Fibroblast of lung (primary cell): ENCODE results near the gene CORIN. TPM values are rescaled to one million over a fixed set of nuclear protein-coding genes. Genes with fewer than 3 reads are reported as not detected.

ENCODE experiments used
- DNase-seq, 2 donors: peaks; one replicate each; pipeline versions ENCODE4 v3.0.0 to v3.0.0-alpha.2; 2010; ENCODE audit warnings: low read depth in 2 of 2
- H2AFZ ChIP-seq: 2 replicates; pipeline ENCODE4 v1.5.1; 2012; ENCODE audit warnings: low read length, control low read depth, inconsistent platforms
- H3K27ac ChIP-seq: 2 replicates; pipeline ENCODE4 v1.5.1; 2011; ENCODE audit warnings: low read length, control low read depth; ENCODE audit not compliant: insufficient read depth
- H3K27me3 ChIP-seq: 2 replicates; pipeline ENCODE4 v1.5.1; 2011; ENCODE audit warnings: mild to moderate bottlenecking, low read length; ENCODE audit not compliant: control insufficient read depth, insufficient read depth
- H3K36me3 ChIP-seq: 2 replicates; pipeline ENCODE4 v1.5.1; 2011; ENCODE audit warnings: low read length; ENCODE audit not compliant: control insufficient read depth, insufficient read depth
- H3K4me1 ChIP-seq: 2 replicates; pipeline ENCODE4 v1.5.1; 2011; ENCODE audit warnings: low read length; ENCODE audit not compliant: control insufficient read depth, insufficient read depth; ENCODE audit errors: extremely low read depth
- H3K4me2 ChIP-seq: 2 replicates; pipeline ENCODE4 v1.5.1; 2011; ENCODE audit warnings: low read length, control low read depth; ENCODE audit not compliant: insufficient read depth; ENCODE audit errors: extremely low read depth
- H3K4me3 ChIP-seq, 4 experiments: fragments of 200-600 bp in 1 of 4; sonication (generic) in 1 of 4; replicated peaks in 1 of 4; 2 replicates each; pipeline ENCODE4 v1.5.1; 2011 to 2016; ENCODE audit warnings: low read length in 4 of 4, low read depth in 3 of 4, mild to moderate bottlenecking in 3 of 4, control low read depth in 2 of 4, inconsistent platforms in 1 of 4, mixed read lengths in 1 of 4; ENCODE audit not compliant: insufficient read depth in 1 of 4; ENCODE audit errors: control extremely low read depth in 1 of 4
- H3K79me2 ChIP-seq: 2 replicates; pipeline ENCODE4 v1.5.1; 2012; ENCODE audit warnings: mild to moderate bottlenecking, low read length, inconsistent platforms; ENCODE audit not compliant: control insufficient read depth, insufficient read depth
- H3K9ac ChIP-seq: 2 replicates; pipeline ENCODE4 v1.5.1; 2011; ENCODE audit warnings: mild to moderate bottlenecking, low read length, control low read depth; ENCODE audit not compliant: insufficient read depth
- H3K9me3 ChIP-seq: 2 replicates; pipeline ENCODE4 v1.5.1; 2012; ENCODE audit warnings: low read depth, low read length; ENCODE audit not compliant: control insufficient read depth, insufficient read depth
- H4K20me1 ChIP-seq: 2 replicates; pipeline ENCODE4 v1.5.1; 2011; ENCODE audit warnings: low read length; ENCODE audit not compliant: control insufficient read depth, insufficient read depth; ENCODE audit errors: extremely low read depth
- CTCF ChIP-seq, 2 donors: IDR thresholded peaks in 1 of 2; conservative IDR thresholded peaks in 1 of 2; 1 replicate in 1 of 2; 2 replicates in 1 of 2; pipeline ENCODE4 v1.5.1; 2011 to 2012; ENCODE audit warnings: low read length in 2 of 2, control low read depth in 1 of 2, inconsistent platforms in 1 of 2, low read depth in 1 of 2, mild to moderate bottlenecking in 1 of 2
- EZH2 ChIP-seq: IDR thresholded peaks from 2 replicates; pipeline ENCODE4 v1.5.1; 2012; ENCODE audit warnings: low read length, control low read depth, mild to moderate bottlenecking; ENCODE audit errors: missing control alignments
- polyA plus RNA-seq, 2 donors: library from polyadenylated mRNA; depleted of rRNA in 1 of 2; stranded (reverse) in 1 of 2; unstranded in 1 of 2; fragments of >200 nt; gene quantifications; 2 replicates each; pipeline ENCODE4 v1.2.1, GENCODE V29; 2011 to 2012; ENCODE audit warnings: missing spikeins in 1 of 2
- total RNA-seq: library from RNA; depleted of rRNA; stranded (reverse); fragments of >200 nt; gene quantifications from 2 replicates; pipeline ENCODE4 v1.2.1, GENCODE V29; 2014

CORIN gene
- total and polyA plus RNA-seq, 2 donors (not counting 1 experiment from before 2014, with no cell fraction given): 1.5 to 22.2 TPM

- H4K20me1 ChIP-seq: no peaks in the 10 kb centered on the region
- no peak for DNase-seq
- H3K27me3 ChIP-seq: no peaks in the 10 kb centered on the region
- H3K4me2 ChIP-seq: no peak overlapping the region
- H3K4me3 ChIP-seq: no peak overlapping the region
- H3K79me2 ChIP-seq: no peaks in the 10 kb centered on the region
- no peaks in the 10 kb centered on the region for H3K9me3 ChIP-seq
- no peak overlapping the region for H3K9ac ChIP-seq
- no peak overlapping the region for H3K27ac ChIP-seq
- H3K4me1 ChIP-seq: peaks cover 2% of the 10 kb centered on the region
- H3K36me3 ChIP-seq: no peaks in the 10 kb centered on the region
- TF ChIP-seq CTCF (conservative IDR thresholded peaks at IDR 0.05 in 1 of 2, IDR thresholded peaks at IDR 0.05 in 1 of 2; ENCODE audit: low read depth in 1 of 2, low read length in 2 of 2) (peak in 1 of 2 donors; percentile 8), EZH2 (no peak)
- no peak overlapping the region for H2AFZ ChIP-seq
Measured at GRCh38 chr4:47838445-47838844, 578 bp upstream of the CORIN start.

- DNase-seq: peak in 1 of 2 donors; percentile 37
- H3K9ac ChIP-seq: no peak overlapping the region
Measured at GRCh38 chr4:47837094-47837907, 566 bp downstream of the CORIN start.

More at GRCh38 chr4:47837094-47837907, 566 bp downstream of the CORIN start:
- Histone ChIP-seq H3K36me3 (no peaks in the 10 kb centered on the region), H3K27ac (no peak overlapping the region), H3K79me2 (no peaks in the 10 kb centered on the region), H2AFZ (peak overlapping the region; percentile 83), H3K4me3 (peak overlapping the region; percentile 61 to 69 (median 66)), H3K4me2 (peak overlapping the region; percentile 97), H3K27me3 (no peaks in the 10 kb centered on the region), H3K4me1 (peaks cover 2% of the 10 kb centered on the region), H4K20me1 (no peaks in the 10 kb centered on the region), H3K9me3 (no peaks in the 10 kb centered on the region)
- TF ChIP-seq EZH2: no peak
- no peak for TF ChIP-seq CTCF (conservative IDR thresholded peaks at IDR 0.05 in 1 of 2, IDR thresholded peaks at IDR 0.05 in 1 of 2; ENCODE audit: low read depth in 1 of 2, low read length in 2 of 2)
